HepG2 (cell line): Measurements from ENCODE around the gene NFIC. TPM values are rescaled to one million over a fixed set of nuclear protein-coding genes. Genes with fewer than 3 reads are reported as not detected.
A peak's percentile ranks its signal among the peaks of the same experiment; 100 is the strongest.

ENCODE experiments used
- BORCS8-MEF2B ChIP-seq: sonication (generic); formaldehyde crosslinking; IDR thresholded peaks from 2 replicates; pipeline ENCODE4 v1.8.0; 2022; ENCODE audit warnings: mild to moderate bottlenecking, missing genetic modification reagents
- FIP1L1 ChIP-seq: fragments of 200-400 bp; formaldehyde crosslinking; IDR thresholded peaks from 2 replicates; pipeline ENCODE4 v1.6.1; 2018; ENCODE audit warnings: low read depth, mild to moderate bottlenecking, low read length, moderate library complexity, borderline replicate concordance; ENCODE audit not compliant: insufficient read depth
- FOXK1 ChIP-seq: sonication (generic); formaldehyde crosslinking; IDR thresholded peaks from 2 replicates; pipeline ENCODE4 v1.4.0; 2020; ENCODE audit warnings: low read depth, missing genetic modification reagents, borderline replicate concordance
- HDAC2 ChIP-seq: sonication (generic); formaldehyde crosslinking; IDR thresholded peaks from 2 replicates; pipeline ENCODE4 v1.4.0; 2020; ENCODE audit warnings: missing genetic modification reagents
- IKZF1 ChIP-seq: fragments of 450-650 bp; IDR thresholded peaks from 2 replicates; pipeline ENCODE4 v1.7.1; 2016
- SALL1 ChIP-seq: sonication (generic); formaldehyde crosslinking; IDR thresholded peaks from 2 replicates; pipeline ENCODE4 v1.8.0; 2022; ENCODE audit warnings: mild to moderate bottlenecking, missing genetic modification reagents
- SETDB1 ChIP-seq: sonication (generic); formaldehyde crosslinking; IDR thresholded peaks from 2 replicates; pipeline ENCODE4 v1.5.1; 2020; ENCODE audit warnings: missing genetic modification reagents, mild to moderate bottlenecking, borderline replicate concordance
- SIX4 ChIP-seq: sonication (generic); formaldehyde crosslinking; IDR thresholded peaks from 2 replicates; pipeline ENCODE4 v1.4.0; 2020; ENCODE audit warnings: missing genetic modification reagents
- ZFP41 ChIP-seq: sonication (generic); formaldehyde crosslinking; IDR thresholded peaks from 2 replicates; pipeline ENCODE4 v1.4.0; 2020; ENCODE audit warnings: mild to moderate bottlenecking, missing genetic modification reagents, borderline replicate concordance
- ZNF530 ChIP-seq: sonication (generic); formaldehyde crosslinking; IDR thresholded peaks from 2 replicates; pipeline ENCODE4 v1.5.0; 2020; ENCODE audit warnings: low read depth, mild to moderate bottlenecking, missing genetic modification reagents
- ZNF652 ChIP-seq: IDR thresholded peaks from 2 replicates; pipeline ENCODE4 v1.6.1; 2016; ENCODE audit warnings: low read depth, borderline replicate concordance
- polyA plus RNA-seq, 8 experiments: library from polyadenylated mRNA; depleted of rRNA in 3 of 8; stranded (reverse) in 7 of 8; unstranded in 1 of 8; fragments of >200 nt; fragmentation: Illumina TruSeq in 4 of 8; extraction: Trizol in 4 of 8; gene quantifications; 2 replicates each; pipeline versions ENCODE4 v1.2.1 to v1.2.3, GENCODE V29; 2011 to 2016; ENCODE audit warnings: low read depth in 4 of 8, missing spikeins in 1 of 8, mixed read lengths in 1 of 8; ENCODE audit not compliant: insufficient read depth in 1 of 8
- total RNA-seq, 5 experiments: library from RNA; depleted of rRNA; stranded (reverse); fragments of >200 nt; fragmentation: Illumina TruSeq; extraction: Trizol; gene quantifications; 2 replicates each; pipeline ENCODE4 v1.2.3, GENCODE V29; 2016; ENCODE audit warnings: low read depth in 1 of 5
- TF ChIP-seq, protein P1 (sequence below): sonication (generic); formaldehyde crosslinking; IDR thresholded peaks from 2 replicates; pipeline ENCODE4 v1.8.1; 2023; ENCODE audit warnings: mild to moderate bottlenecking, moderate library complexity, missing genetic modification reagents
- TF ChIP-seq, protein P2 (sequence below): sonication (generic); formaldehyde crosslinking; IDR thresholded peaks from 2 replicates; pipeline ENCODE4 v1.4.0; 2020; ENCODE audit warnings: missing genetic modification reagents
- TF ChIP-seq, protein P3 (sequence below), 2 experiments: fragments of 450-650 bp in 1 of 2; sonication (generic) in 1 of 2; formaldehyde crosslinking in 1 of 2; IDR thresholded peaks; 2 replicates each; pipeline versions ENCODE4 v1.6.1 to v1.8.0; 2016 to 2022; ENCODE audit warnings: antibody characterized with exemption in 1 of 2, mild to moderate bottlenecking in 1 of 2, missing genetic modification reagents in 1 of 2
- TF ChIP-seq, protein P4 (sequence below): sonication (generic); formaldehyde crosslinking; IDR thresholded peaks from 2 replicates; pipeline ENCODE4 v1.8.0; 2022; ENCODE audit warnings: low read depth, missing genetic modification reagents

NFIC gene
- total and polyA plus RNA-seq, 2 of the 13 experiments (the other 11 are each of a cell fraction or from before 2014, with no cell fraction given), result 1.3 to 2.5 TPM

DNA sequence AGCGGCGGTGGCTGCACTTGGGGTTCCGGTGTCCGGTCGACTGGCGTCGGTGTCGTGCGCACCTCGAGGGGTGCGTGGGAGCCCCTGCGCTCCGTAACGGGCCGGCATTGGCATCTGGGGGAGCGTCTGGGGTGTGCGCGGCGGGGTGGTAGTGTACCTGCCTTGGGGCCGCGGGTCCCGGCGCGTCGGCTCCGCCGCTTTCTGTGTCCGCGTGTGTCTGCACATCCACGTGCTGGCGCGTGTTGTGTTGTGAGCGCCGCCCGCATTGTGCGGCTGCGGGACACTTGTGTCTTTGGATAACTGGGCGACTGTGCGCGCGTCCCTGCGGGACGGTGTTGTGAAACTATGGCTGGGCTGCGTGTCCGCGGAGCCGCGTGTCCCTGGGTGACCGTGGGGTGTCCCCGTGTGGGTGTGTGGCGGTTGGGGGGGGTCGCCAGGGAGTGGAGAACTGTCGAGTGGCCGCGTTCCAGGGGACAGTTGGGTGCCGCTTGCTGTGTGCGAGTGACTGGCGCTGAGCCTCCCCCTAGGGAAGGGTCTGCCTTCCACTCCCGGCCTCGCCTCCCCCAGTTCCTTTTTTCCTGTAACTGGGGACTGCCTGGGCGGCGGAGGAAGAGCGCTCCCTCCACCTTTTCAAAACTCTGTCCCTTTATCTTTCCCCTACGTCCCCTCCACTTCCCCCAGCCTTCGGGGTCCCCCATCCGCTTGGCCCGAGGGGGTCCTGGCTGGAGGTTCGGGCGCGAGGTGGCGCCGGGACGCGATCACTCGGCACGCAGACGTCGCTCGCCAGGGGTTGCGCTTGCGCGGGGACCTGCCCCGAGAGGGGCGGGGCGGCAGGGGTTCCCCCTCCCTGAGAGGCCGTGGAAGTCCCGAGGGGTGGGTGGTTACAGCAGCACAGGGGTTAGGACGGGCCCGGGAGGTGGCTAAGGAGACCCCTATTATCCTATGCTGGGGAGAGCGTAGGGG is 5.7 kb upstream of the NFIC start (continued):
- no peak for TF ChIP-seq FOXK1 (CRISPR knock-in tag)
- TF ChIP-seq IKZF1, result no peak
- TF ChIP-seq FIP1L1, result no peak
- TF ChIP-seq ZNF652, result no peak
- TF ChIP-seq ZFP41 (CRISPR knock-in tag), result no peak
- no peak for TF ChIP-seq SETDB1 (CRISPR knock-in tag)
- TF ChIP-seq, protein P1, sequence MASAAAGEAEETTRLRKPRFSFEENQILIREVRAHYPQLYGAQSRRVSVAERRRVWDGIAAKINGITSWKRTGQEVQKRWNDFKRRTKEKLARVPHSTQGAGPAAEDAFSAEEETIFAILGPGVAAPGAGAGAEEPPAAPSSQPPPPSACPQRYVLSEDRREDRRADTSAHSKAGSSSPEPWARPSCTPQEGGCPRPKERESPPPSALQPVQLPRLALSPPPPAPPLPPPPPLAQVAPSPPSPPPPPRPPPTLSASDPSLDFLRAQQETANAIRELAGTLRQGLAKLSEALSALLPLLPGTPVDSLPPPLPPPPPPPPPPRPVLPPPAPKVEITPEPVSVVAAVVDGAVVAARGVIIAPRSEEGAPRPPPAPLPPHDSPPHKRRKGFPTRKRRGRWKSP, result no peak
- TF ChIP-seq, protein P2, sequence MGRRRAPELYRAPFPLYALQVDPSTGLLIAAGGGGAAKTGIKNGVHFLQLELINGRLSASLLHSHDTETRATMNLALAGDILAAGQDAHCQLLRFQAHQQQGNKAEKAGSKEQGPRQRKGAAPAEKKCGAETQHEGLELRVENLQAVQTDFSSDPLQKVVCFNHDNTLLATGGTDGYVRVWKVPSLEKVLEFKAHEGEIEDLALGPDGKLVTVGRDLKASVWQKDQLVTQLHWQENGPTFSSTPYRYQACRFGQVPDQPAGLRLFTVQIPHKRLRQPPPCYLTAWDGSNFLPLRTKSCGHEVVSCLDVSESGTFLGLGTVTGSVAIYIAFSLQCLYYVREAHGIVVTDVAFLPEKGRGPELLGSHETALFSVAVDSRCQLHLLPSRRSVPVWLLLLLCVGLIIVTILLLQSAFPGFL, result no peak
- TF ChIP-seq, protein P3, sequence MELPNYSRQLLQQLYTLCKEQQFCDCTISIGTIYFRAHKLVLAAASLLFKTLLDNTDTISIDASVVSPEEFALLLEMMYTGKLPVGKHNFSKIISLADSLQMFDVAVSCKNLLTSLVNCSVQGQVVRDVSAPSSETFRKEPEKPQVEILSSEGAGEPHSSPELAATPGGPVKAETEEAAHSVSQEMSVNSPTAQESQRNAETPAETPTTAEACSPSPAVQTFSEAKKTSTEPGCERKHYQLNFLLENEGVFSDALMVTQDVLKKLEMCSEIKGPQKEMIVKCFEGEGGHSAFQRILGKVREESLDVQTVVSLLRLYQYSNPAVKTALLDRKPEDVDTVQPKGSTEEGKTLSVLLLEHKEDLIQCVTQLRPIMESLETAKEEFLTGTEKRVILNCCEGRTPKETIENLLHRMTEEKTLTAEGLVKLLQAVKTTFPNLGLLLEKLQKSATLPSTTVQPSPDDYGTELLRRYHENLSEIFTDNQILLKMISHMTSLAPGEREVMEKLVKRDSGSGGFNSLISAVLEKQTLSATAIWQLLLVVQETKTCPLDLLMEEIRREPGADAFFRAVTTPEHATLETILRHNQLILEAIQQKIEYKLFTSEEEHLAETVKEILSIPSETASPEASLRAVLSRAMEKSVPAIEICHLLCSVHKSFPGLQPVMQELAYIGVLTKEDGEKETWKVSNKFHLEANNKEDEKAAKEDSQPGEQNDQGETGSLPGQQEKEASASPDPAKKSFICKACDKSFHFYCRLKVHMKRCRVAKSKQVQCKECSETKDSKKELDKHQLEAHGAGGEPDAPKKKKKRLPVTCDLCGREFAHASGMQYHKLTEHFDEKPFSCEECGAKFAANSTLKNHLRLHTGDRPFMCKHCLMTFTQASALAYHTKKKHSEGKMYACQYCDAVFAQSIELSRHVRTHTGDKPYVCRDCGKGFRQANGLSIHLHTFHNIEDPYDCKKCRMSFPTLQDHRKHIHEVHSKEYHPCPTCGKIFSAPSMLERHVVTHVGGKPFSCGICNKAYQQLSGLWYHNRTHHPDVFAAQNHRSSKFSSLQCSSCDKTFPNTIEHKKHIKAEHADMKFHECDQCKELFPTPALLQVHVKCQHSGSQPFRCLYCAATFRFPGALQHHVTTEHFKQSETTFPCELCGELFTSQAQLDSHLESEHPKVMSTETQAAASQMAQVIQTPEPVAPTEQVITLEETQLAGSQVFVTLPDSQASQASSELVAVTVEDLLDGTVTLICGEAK (IDR thresholded peaks at IDR 0.05), result no peak
- TF ChIP-seq, protein P3 (CRISPR knock-in tag; IDR thresholded peaks at IDR 0.05), result peak; percentile 52; the same call in 1 of the 2 replicates
- TF ChIP-seq SALL1 (CRISPR knock-in tag), result peak; percentile 35; the same call in 1 of the 2 replicates
- no peak for TF ChIP-seq HDAC2 (CRISPR knock-in tag)
- TF ChIP-seq ZNF530 (CRISPR knock-in tag), result 0 out of 2 replicates have a peak, but pooled peaks have one; percentile 58
- TF ChIP-seq, protein P4, sequence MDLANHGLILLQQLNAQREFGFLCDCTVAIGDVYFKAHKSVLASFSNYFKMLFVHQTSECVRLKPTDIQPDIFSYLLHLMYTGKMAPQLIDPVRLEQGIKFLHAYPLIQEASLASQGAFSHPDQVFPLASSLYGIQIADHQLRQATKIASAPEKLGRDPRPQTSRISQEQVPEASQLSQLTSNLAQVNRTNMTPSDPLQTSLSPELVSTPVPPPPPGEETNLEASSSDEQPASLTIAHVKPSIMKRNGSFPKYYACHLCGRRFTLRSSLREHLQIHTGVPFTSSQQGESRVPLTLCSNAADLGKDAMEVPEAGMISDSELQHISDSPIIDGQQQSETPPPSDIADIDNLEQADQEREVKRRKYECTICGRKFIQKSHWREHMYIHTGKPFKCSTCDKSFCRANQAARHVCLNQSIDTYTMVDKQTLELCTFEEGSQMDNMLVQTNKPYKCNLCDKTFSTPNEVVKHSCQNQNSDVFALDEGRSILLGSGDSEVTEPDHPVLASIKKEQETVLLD, result no peak
- TF ChIP-seq SIX4 (CRISPR knock-in tag), result no peak
- no peak for TF ChIP-seq BORCS8-MEF2B (CRISPR knock-in tag)
